Fibroblast of pulmonary artery (primary cell): ENCODE measurements around the gene ZNF513.

Experiments used
- DNase-seq: peaks from one replicate; pipeline ENCODE4 v3.0.0-alpha.2; 2010; ENCODE audit warnings: low read depth
- H3K4me3 ChIP-seq: replicated peaks from 2 replicates; pipeline ENCODE4 v1.5.1; 2011; ENCODE audit warnings: low read depth, mild to moderate bottlenecking, control low read depth, low read length, moderate library complexity
- TF ChIP-seq, protein P1 (sequence below): IDR thresholded peaks from 2 replicates; pipeline ENCODE4 v1.5.1; 2011; ENCODE audit warnings: mild to moderate bottlenecking, control low read depth, low read length, inconsistent platforms; ENCODE audit errors: missing control alignments

The ZNF513 gene

DNA sequence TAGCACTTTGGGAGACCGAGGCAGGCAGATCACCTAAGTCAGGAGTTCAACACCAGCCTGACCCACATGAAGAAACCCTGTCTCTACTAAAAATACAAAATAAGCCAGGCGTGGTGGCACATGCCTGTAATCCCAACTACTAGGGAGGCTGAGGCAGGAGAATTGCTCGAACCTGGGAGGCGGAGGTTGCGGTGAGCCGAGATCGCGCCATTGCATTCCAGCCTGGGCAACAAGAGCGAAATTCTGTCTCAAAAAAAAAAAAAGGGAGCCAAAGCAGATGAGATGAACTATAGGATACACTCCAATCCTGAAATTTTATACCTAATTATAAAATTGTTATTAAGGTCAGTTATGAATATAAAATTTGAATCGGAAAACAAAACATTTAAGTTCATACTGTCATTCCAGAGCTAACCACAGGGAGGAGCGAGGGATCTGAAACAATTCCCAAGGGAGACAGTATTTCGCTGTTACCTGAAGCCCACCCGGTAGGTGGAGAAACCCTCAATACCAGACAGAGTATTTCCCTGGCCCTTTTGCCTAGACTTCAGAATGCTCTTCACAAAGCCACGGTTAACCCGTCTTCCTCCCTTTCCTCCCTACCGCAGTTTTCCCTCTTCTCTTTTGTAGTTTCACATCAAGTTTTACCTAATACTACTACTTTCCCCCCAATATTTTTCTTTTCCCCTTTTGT, 27.4 kb upstream of the ZNF513 start:
- TF ChIP-seq, protein P1, sequence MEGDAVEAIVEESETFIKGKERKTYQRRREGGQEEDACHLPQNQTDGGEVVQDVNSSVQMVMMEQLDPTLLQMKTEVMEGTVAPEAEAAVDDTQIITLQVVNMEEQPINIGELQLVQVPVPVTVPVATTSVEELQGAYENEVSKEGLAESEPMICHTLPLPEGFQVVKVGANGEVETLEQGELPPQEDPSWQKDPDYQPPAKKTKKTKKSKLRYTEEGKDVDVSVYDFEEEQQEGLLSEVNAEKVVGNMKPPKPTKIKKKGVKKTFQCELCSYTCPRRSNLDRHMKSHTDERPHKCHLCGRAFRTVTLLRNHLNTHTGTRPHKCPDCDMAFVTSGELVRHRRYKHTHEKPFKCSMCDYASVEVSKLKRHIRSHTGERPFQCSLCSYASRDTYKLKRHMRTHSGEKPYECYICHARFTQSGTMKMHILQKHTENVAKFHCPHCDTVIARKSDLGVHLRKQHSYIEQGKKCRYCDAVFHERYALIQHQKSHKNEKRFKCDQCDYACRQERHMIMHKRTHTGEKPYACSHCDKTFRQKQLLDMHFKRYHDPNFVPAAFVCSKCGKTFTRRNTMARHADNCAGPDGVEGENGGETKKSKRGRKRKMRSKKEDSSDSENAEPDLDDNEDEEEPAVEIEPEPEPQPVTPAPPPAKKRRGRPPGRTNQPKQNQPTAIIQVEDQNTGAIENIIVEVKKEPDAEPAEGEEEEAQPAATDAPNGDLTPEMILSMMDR = peak; percentile 68
- peak overlapping the region; percentile 92 for H3K4me3 ChIP-seq
- DNase-seq = peak; percentile 74

DNA sequence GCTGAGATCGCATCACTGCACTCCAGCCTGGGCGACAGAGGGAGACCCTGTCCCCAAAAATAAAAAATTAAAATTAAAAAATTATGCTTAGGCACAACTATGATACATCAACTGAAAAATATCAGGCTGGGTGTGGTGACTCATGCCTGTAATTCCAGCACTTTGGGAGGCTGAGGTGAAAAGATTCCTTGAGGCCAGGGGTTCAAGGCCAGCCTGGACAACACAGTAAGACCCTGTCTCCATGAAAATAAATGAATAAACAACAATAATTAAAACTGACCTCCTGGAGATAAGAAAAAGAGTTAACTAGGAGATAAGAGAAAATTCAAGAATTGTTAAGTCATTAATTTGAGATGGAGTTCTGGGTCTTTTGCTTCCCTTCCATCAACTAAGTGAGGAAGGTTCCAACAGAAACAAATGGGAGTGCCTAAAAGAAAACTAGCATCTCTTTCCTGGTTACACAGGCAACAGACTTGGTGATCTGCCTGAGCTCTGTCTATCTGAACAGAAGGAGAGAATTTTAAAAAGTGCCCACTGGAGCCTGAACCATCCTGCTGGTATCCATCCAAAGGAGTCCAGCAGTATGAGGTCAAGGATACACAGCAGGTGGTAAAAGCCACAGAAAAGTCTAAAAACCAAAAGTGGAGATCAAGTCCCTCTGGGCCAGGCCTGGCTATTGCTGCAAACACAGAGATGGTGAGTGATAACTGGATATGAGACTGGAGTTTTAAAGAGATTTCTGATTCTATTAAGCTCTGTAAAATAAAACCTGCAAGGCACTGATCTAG, 20.0 kb upstream of the ZNF513 start:
- no peak for DNase-seq
- TF ChIP-seq, protein P1 = no peak
- H3K4me3 ChIP-seq = no peak overlapping the region

DNA sequence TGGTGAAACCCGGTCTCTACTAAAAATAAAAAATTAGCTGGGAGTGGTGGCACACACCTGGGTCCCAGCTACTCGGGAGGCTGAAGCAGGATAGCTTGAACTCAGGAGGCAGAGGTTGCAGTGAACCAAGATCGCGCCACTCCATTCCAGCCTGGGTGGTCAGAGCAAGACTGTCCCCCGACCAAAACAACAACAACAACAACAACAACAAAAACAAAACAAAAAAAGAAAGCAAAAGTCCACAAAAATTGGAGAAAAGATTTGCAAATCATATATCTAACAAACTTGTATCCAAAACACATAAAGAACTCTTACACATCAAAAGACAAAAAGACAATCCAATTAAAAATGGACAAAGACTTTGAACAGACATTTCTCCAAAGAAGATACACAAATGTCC, 18.4 kb upstream of the ZNF513 start:
- TF ChIP-seq, protein P1 = no peak
- H3K4me3 ChIP-seq = no peak overlapping the region
- no peak for DNase-seq

DNA sequence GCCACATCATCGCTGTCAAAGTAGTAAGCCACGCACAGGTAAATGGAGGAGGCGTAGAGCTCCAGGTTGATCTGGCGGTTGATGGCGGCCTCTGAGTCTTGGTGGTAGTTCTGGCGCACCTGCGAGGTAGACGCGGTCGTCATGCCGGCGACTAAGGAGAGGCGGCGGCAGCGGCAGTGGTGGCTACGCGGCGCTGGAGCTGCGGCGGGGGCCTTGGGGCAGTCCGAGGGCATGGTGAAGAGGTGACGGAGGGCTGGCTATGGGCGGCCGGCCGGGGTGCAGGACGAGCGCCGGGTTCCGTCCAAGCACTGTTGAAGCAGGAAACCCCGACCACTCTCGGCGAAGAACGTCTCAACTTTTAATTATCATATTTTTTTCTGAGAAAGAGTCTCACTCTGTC, 12.7 kb upstream of the ZNF513 start:
- H3K4me3 ChIP-seq = no peak overlapping the region
- no peak for DNase-seq
- TF ChIP-seq, protein P1 = no peak

DNA sequence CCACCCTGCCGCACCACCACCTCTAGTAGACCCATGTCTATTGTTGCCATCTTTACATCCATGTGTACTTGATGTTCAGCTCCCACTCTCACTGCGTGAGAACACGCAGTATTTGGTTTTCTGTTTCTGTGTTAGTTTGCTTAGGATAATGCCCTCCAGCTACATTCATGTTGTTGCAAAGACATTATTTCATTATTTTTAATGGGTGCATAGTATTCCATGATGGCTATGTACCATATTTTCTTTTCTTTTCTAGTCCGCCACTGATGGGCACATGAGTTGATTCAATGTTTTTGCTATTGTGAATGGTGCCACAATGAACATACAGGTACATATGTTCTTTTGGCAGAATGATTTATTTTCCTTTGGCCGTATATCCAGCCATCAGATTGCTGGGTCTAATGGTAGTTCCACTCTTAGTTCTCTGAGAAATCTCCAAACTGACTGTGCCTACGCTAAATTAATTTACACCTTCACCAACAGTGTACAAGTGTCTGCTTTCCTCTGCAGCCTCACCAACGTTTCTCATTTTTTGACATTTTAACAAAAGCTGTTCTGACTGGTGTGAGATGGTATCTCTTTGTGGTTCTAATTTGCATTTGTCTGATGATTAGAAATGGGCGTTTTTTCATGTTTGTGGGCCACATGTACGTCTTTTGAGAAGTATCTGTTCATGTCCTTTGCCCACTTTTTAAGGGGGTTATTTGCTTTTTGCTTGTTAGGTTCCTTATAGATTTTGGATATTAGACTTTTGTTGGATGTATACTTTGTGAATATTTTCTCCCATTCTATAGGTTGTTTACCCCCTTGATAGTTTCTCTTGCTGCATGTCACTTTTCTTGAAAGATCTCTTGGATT, 10.5 kb upstream of the ZNF513 start:
- H3K4me3 ChIP-seq = no peak overlapping the region
- TF ChIP-seq, protein P1 = no peak
- DNase-seq = no peak

DNA sequence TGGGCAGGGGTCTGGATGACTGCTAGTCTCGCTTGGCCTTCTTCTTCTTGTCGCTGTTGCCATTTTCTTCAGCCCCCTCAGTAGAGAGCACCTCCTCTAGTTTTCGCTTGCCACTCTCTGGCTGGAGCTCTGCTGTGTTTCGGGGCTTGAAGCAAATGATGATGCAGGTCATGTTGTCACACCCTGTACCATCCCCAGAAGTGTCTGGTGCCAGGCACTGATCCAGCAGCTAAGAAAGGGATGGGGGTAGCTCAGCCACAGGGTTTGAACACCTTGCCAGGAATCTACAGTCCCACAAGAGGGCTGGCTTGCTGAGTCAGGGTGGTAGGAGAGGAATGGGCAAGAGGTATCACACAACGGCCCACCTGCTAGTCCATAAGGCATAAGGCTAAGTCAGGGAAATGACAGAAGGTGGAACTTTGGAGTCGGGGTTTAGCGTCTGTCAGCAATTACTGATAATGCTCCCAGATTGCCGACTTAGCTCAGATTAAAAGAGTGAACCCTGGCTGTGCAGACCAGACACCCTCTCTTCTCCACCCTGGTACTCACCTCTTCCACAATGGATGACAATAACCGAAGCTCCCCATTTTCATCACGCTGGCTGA, 1.1 kb upstream of the ZNF513 start:
- TF ChIP-seq, protein P1 = no peak
- H3K4me3 ChIP-seq = no peak overlapping the region
- no peak for DNase-seq
